Measurements from ENCODE around the gene PRR11.
"Not testable (repeated sequence)": the region's sequence is repeated elsewhere in the genome, so short reads cannot be mapped to it uniquely, and the experiment has no call there.

Gene PRR11

GRCh38 chr17:59190806-59191205 is 35.3 kb downstream of the PRR11 start:
- no peak for DNase-seq (ENCODE audit: low read depth, low spot score)
- H3K4me3 ChIP-seq (ENCODE audit: low read length), result no peak overlapping the region

- no peak overlapping the region for H3K4me3 ChIP-seq (ENCODE audit: low read length)
- no peak for DNase-seq (ENCODE audit: low read depth, low spot score)
Measured at GRCh38 chr17:59193336-59193862, 37.9 kb downstream of the PRR11 start.

- no peak overlapping the region for H3K4me3 ChIP-seq (ENCODE audit: low read length)
- DNase-seq (ENCODE audit: low read depth, low spot score), result no peak
Measured at GRCh38 chr17:59199398-59199797, 43.9 kb downstream of the PRR11 start.

- DNase-seq (ENCODE audit: low read depth, low spot score), result no peak
- H3K4me3 ChIP-seq (ENCODE audit: low read length), result no peak overlapping the region
Measured at GRCh38 chr17:59202320-59202719, 46.8 kb downstream of the PRR11 start.

- no peak for DNase-seq (ENCODE audit: low read depth, low spot score)
- no peak overlapping the region for H3K4me3 ChIP-seq (ENCODE audit: low read length)
Measured at GRCh38 chr17:59219370-59219769, 63.8 kb downstream of the PRR11 start.

- no peak for DNase-seq (ENCODE audit: low read depth, low spot score)
- H3K4me3 ChIP-seq (ENCODE audit: low read length), result peak overlapping the region; percentile 97
Measured at GRCh38 chr17:59219992-59220327, 64.4 kb downstream of the PRR11 start.

GRCh38 chr17:59220328-59221158 is 65.0 kb downstream of the PRR11 start, which contains the start of gene GDPD1:
GDPD1 (plus strand) TSS chr17:59220511; CDS start chr17:59220610, 99 bp downstream.
- DNase-seq (ENCODE audit: low read depth, low spot score), result peak; percentile 87
- H3K4me3 ChIP-seq (ENCODE audit: low read length), result peak within 1 kb of the TSS; percentile 97

GRCh38 chr17:59221159-59221847 is 65.8 kb downstream of the PRR11 start:
- H3K4me3 ChIP-seq (ENCODE audit: low read length), result peak overlapping the region; percentile 97
- no peak for DNase-seq (ENCODE audit: low read depth, low spot score)

GRCh38 chr17:59223813-59224212 is 68.3 kb downstream of the PRR11 start:
- no peak for DNase-seq (ENCODE audit: low read depth, low spot score)
- no peak overlapping the region for H3K4me3 ChIP-seq (ENCODE audit: low read length)

GRCh38 chr17:59228588-59228987 is 73.0 kb downstream of the PRR11 start:
- not testable (repeated sequence) for DNase-seq (ENCODE audit: low read depth, low spot score); H3K4me3 ChIP-seq (ENCODE audit: low read length)

GRCh38 chr17:59230764-59231163 is 75.2 kb downstream of the PRR11 start:
- DNase-seq (ENCODE audit: low read depth, low spot score), result no peak
- H3K4me3 ChIP-seq (ENCODE audit: low read length), result no peak overlapping the region

- H3K4me3 ChIP-seq (ENCODE audit: low read length), result no peak overlapping the region
Measured at GRCh38 chr17:59234631-59235030, 79.1 kb downstream of the PRR11 start.

GRCh38 chr17:59238906-59239305 is 83.4 kb downstream of the PRR11 start:
- DNase-seq (ENCODE audit: low read depth, low spot score), result no peak
- H3K4me3 ChIP-seq (ENCODE audit: low read length), result no peak overlapping the region

More at GRCh38 chr17:59234631-59235030, 79.1 kb downstream of the PRR11 start:
- DNase-seq (ENCODE audit: low read depth, low spot score), result no peak

GRCh38 chr17:59244081-59244480 is 88.5 kb downstream of the PRR11 start:
- DNase-seq (ENCODE audit: low read depth, low spot score), result no peak
- H3K4me3 ChIP-seq (ENCODE audit: low read length), result no peak overlapping the region
